ENCODE measurements around the gene WDR48. TPM values are rescaled to one million over a fixed set of nuclear protein-coding genes. Genes with fewer than 3 reads are reported as not detected.

The WDR48 gene
- polyA plus RNA-seq, 1 donor (not counting 4 experiments of a cell fraction or from before 2014, with no cell fraction given) = 29.7 TPM

DNA sequence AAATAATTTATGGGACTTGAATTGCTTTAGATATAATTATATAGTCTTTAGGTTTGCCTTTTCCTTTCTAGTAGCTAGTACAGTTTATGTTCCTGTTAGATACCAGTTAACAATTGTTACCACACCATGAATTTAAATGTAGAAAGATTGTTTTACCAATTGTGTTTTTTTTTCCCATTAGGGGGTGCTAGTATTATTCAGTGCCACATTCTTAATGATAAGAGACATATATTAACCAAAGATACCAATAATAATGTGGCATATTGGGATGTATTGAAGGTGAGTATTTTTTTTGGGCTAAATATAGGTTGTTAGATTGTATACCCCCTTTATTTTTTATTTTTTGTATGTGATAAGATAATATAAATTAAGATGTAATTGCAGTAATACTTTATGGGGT lies 27.7 kb downstream of the WDR48 start:
- no peak overlapping the region for H2AFZ ChIP-seq (ENCODE audit: control insufficient read depth, low read length)
- no peak for FAIRE-seq
- H3K27ac ChIP-seq (ENCODE audit: control insufficient read depth, insufficient read depth, low read length) = no peak overlapping the region
- peaks cover 2 to 8% of the 10 kb centered on the region in 2 experiments for H3K36me3 ChIP-seq (ENCODE audit: control insufficient read depth in 2 of 2, extremely low read depth in 1 of 2, insufficient read depth in 2 of 2, low read length in 2 of 2)
- no peaks in the 10 kb centered on the region for H3K9me1 ChIP-seq (ENCODE audit: control insufficient read depth, extremely low read depth, insufficient read depth, low read length)
- no peaks in the 10 kb centered on the region for H3K27me3 ChIP-seq (ENCODE audit: control insufficient read depth, extremely low read depth, insufficient read depth, low read length)
- H3K4me2 ChIP-seq (ENCODE audit: control insufficient read depth, extremely low read depth, insufficient read depth, low read depth, low read length) = no peak overlapping the region
- no peak for DNase-seq (ENCODE audit: low read depth, low spot score)
- H4K20me1 ChIP-seq (ENCODE audit: control insufficient read depth, extremely low read depth, insufficient read depth, low read length) = no peaks in the 10 kb centered on the region
- H3K9me3 ChIP-seq (ENCODE audit: control insufficient read depth, low read depth, low read length) = no peaks in the 10 kb centered on the region
- no peak overlapping the region for H3K9ac ChIP-seq (ENCODE audit: control insufficient read depth, extremely low read depth, insufficient read depth, low read length)
- no peak for TF ChIP-seq EZH2 (IDR thresholded peaks at IDR 0.05; ENCODE audit: low read length)
- TF ChIP-seq, protein P1, sequence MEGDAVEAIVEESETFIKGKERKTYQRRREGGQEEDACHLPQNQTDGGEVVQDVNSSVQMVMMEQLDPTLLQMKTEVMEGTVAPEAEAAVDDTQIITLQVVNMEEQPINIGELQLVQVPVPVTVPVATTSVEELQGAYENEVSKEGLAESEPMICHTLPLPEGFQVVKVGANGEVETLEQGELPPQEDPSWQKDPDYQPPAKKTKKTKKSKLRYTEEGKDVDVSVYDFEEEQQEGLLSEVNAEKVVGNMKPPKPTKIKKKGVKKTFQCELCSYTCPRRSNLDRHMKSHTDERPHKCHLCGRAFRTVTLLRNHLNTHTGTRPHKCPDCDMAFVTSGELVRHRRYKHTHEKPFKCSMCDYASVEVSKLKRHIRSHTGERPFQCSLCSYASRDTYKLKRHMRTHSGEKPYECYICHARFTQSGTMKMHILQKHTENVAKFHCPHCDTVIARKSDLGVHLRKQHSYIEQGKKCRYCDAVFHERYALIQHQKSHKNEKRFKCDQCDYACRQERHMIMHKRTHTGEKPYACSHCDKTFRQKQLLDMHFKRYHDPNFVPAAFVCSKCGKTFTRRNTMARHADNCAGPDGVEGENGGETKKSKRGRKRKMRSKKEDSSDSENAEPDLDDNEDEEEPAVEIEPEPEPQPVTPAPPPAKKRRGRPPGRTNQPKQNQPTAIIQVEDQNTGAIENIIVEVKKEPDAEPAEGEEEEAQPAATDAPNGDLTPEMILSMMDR (optimal IDR thresholded peaks at IDR 0.05 in 1 of 3, IDR thresholded peaks at IDR 0.05 in 1 of 3, conservative IDR thresholded peaks at IDR 0.05 in 1 of 3; ENCODE audit: extremely low read depth in 1 of 3, insufficient read depth in 2 of 3, low read length in 3 of 3) = no peak
- no peak overlapping the region for H3K4me3 ChIP-seq (ENCODE audit: control insufficient read depth in 2 of 3, extremely low read depth in 1 of 3, insufficient read depth in 2 of 3, low read depth in 1 of 3, low read length in 3 of 3)
- H3K79me2 ChIP-seq (ENCODE audit: control insufficient read depth, insufficient read depth, low read length) = no peaks in the 10 kb centered on the region
- H3K4me1 ChIP-seq (ENCODE audit: control insufficient read depth, extremely low read depth, insufficient read depth, low read length) = no peaks in the 10 kb centered on the region
- dilution Hi-C loops (cut with MboI; ENCODE audit: extremely low pct_ligation_motif_present, low sequenced_read_pairs) = no loop called here

DNA sequence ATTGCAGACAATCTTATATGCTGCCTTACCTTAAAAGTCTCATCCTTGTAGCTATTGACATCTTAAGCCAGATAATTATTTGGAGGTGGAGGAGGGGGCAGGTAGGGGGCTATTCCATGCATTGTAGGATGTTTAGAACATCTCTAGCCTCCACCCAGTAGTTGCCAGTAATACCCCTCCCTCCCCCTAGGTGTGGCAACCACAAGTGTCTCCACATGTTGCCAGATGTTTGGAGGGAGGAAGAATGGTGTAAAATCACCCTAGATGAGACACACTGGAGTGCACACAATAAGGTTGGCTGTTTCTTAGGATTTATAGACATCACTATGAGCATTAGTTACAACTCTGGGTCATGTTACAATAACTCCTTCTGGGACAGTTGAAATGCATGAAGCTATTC lies 28.2 kb downstream of the WDR48 start:
- H3K4me1 ChIP-seq (ENCODE audit: control insufficient read depth, extremely low read depth, insufficient read depth, low read length) = no peaks in the 10 kb centered on the region

More for the DNA sequence above, 28.2 kb downstream of the WDR48 start:
- H3K27ac ChIP-seq (ENCODE audit: control insufficient read depth, insufficient read depth, low read length) = no peak overlapping the region
- TF ChIP-seq, protein P1 (optimal IDR thresholded peaks at IDR 0.05 in 1 of 3, IDR thresholded peaks at IDR 0.05 in 1 of 3, conservative IDR thresholded peaks at IDR 0.05 in 1 of 3; ENCODE audit: extremely low read depth in 1 of 3, insufficient read depth in 2 of 3, low read length in 3 of 3) = no peak
- no peak for TF ChIP-seq EZH2 (IDR thresholded peaks at IDR 0.05; ENCODE audit: low read length)
- no peak overlapping the region for H2AFZ ChIP-seq (ENCODE audit: control insufficient read depth, low read length)
- H3K9me3 ChIP-seq (ENCODE audit: control insufficient read depth, low read depth, low read length) = no peaks in the 10 kb centered on the region
- H3K9ac ChIP-seq (ENCODE audit: control insufficient read depth, extremely low read depth, insufficient read depth, low read length) = no peak overlapping the region
- H4K20me1 ChIP-seq (ENCODE audit: control insufficient read depth, extremely low read depth, insufficient read depth, low read length) = no peaks in the 10 kb centered on the region
- no peaks in the 10 kb centered on the region for H3K79me2 ChIP-seq (ENCODE audit: control insufficient read depth, insufficient read depth, low read length)
- H3K27me3 ChIP-seq (ENCODE audit: control insufficient read depth, extremely low read depth, insufficient read depth, low read length) = no peaks in the 10 kb centered on the region
- no peak for FAIRE-seq
- H3K9me1 ChIP-seq (ENCODE audit: control insufficient read depth, extremely low read depth, insufficient read depth, low read length) = no peaks in the 10 kb centered on the region
- H3K4me2 ChIP-seq (ENCODE audit: control insufficient read depth, extremely low read depth, insufficient read depth, low read depth, low read length) = no peak overlapping the region
- no peak overlapping the region for H3K4me3 ChIP-seq (ENCODE audit: control insufficient read depth in 2 of 3, extremely low read depth in 1 of 3, insufficient read depth in 2 of 3, low read depth in 1 of 3, low read length in 3 of 3)
- peaks cover 2 to 8% of the 10 kb centered on the region in 2 experiments for H3K36me3 ChIP-seq (ENCODE audit: control insufficient read depth in 2 of 2, extremely low read depth in 1 of 2, insufficient read depth in 2 of 2, low read length in 2 of 2)
- DNase-seq (ENCODE audit: low read depth, low spot score) = no peak
- dilution Hi-C loops (cut with MboI; ENCODE audit: extremely low pct_ligation_motif_present, low sequenced_read_pairs) = no loop called here
